Measurements from ENCODE around the gene KLK12. TPM values are rescaled to one million over a fixed set of nuclear protein-coding genes. Genes with fewer than 3 reads are reported as not detected.

Gene KLK12
- total and polyA plus RNA-seq, 2 donors (not counting 1 experiment from before 2014, with no cell fraction given), result not detected

DNA sequence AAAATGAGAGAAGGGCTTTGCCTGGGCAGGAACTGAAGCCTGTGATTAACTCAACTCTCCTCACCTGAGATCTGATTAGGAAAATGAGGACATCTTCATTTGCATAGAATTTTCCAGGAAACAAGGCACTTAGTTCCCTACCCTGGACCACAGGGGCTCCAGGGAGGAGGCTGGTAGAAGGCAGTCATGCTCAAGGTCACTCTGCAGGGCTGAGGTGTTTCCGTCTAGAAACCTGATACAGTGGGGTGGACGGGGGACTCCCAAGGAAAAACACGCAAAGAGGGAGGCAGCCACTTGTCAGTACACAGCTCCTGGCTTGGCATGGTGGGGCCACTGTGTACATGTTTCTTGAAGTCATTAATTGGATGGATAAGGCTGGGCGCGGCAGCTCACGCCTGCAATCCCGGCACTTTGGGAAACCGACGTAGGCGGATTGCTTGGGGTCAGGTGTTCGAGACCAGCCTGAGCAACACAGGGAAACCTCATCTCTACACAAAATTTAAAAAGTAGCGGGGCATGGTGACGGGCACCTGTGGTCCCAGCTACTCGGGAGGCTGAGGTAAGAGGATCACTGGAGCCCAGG lies 41.9 kb upstream of the KLK12 start:
- H3K4me3 ChIP-seq (replicated peaks in 1 of 4; ENCODE audit: control extremely low read depth in 1 of 4, insufficient read depth in 1 of 4, low read depth in 3 of 4, low read length in 4 of 4), result no peak overlapping the region
- no peaks in the 10 kb centered on the region for H3K27me3 ChIP-seq (ENCODE audit: control insufficient read depth, insufficient read depth, low read length)
- no peak for DNase-seq (ENCODE audit: low read depth in 2 of 2)
- H3K4me2 ChIP-seq (ENCODE audit: extremely low read depth, insufficient read depth, low read length), result no peak overlapping the region
- H4K20me1 ChIP-seq (ENCODE audit: control insufficient read depth, extremely low read depth, insufficient read depth, low read length), result no peaks in the 10 kb centered on the region
- no peak overlapping the region for H3K9ac ChIP-seq (ENCODE audit: insufficient read depth, low read length)
- no peak overlapping the region for H3K27ac ChIP-seq (ENCODE audit: insufficient read depth, low read length)
- H3K79me2 ChIP-seq (ENCODE audit: control insufficient read depth, insufficient read depth, low read length), result no peaks in the 10 kb centered on the region
- no peaks in the 10 kb centered on the region for H3K4me1 ChIP-seq (ENCODE audit: control insufficient read depth, extremely low read depth, insufficient read depth, low read length)
- TF ChIP-seq, protein P1, sequence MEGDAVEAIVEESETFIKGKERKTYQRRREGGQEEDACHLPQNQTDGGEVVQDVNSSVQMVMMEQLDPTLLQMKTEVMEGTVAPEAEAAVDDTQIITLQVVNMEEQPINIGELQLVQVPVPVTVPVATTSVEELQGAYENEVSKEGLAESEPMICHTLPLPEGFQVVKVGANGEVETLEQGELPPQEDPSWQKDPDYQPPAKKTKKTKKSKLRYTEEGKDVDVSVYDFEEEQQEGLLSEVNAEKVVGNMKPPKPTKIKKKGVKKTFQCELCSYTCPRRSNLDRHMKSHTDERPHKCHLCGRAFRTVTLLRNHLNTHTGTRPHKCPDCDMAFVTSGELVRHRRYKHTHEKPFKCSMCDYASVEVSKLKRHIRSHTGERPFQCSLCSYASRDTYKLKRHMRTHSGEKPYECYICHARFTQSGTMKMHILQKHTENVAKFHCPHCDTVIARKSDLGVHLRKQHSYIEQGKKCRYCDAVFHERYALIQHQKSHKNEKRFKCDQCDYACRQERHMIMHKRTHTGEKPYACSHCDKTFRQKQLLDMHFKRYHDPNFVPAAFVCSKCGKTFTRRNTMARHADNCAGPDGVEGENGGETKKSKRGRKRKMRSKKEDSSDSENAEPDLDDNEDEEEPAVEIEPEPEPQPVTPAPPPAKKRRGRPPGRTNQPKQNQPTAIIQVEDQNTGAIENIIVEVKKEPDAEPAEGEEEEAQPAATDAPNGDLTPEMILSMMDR (conservative IDR thresholded peaks at IDR 0.05 in 1 of 2, IDR thresholded peaks at IDR 0.05 in 1 of 2; ENCODE audit: low read depth in 1 of 2, low read length in 2 of 2), result no peak
- TF ChIP-seq EZH2 (IDR thresholded peaks at IDR 0.05; ENCODE audit: low read length, missing control alignments), result no peak
- H2AFZ ChIP-seq (ENCODE audit: low read length), result no peak overlapping the region
- no peaks in the 10 kb centered on the region for H3K36me3 ChIP-seq (ENCODE audit: control insufficient read depth, insufficient read depth, low read length)
- H3K9me3 ChIP-seq (ENCODE audit: control insufficient read depth, insufficient read depth, low read depth, low read length), result no peaks in the 10 kb centered on the region

DNA sequence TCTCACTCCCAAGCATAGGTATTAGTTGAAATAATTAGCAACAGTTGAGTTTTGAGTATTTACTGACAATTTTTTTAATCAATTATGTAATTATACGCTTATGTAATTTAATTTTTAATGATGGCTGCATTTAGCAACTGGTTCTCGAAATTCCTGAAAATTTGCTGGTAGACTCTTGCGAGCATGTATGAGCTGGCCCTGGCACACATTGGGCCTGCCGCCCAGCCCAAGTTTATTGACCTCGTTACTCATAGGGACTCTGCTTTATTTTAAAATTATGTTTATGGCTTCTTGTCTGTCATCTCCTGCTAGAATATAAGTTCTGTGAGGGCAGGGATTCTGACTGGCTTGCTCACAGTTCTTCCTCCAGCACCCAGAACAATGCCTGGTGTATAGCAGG lies 41.2 kb upstream of the KLK12 start:
- H3K4me1 ChIP-seq (ENCODE audit: control insufficient read depth, extremely low read depth, insufficient read depth, low read length), result no peaks in the 10 kb centered on the region
- H4K20me1 ChIP-seq (ENCODE audit: control insufficient read depth, extremely low read depth, insufficient read depth, low read length), result no peaks in the 10 kb centered on the region
- no peaks in the 10 kb centered on the region for H3K79me2 ChIP-seq (ENCODE audit: control insufficient read depth, insufficient read depth, low read length)
- no peak for TF ChIP-seq EZH2 (IDR thresholded peaks at IDR 0.05; ENCODE audit: low read length, missing control alignments)
- TF ChIP-seq, protein P1 (conservative IDR thresholded peaks at IDR 0.05 in 1 of 2, IDR thresholded peaks at IDR 0.05 in 1 of 2; ENCODE audit: low read depth in 1 of 2, low read length in 2 of 2), result no peak
- H3K4me2 ChIP-seq (ENCODE audit: extremely low read depth, insufficient read depth, low read length), result no peak overlapping the region
- no peaks in the 10 kb centered on the region for H3K27me3 ChIP-seq (ENCODE audit: control insufficient read depth, insufficient read depth, low read length)
- H3K4me3 ChIP-seq (replicated peaks in 1 of 4; ENCODE audit: control extremely low read depth in 1 of 4, insufficient read depth in 1 of 4, low read depth in 3 of 4, low read length in 4 of 4), result no peak overlapping the region
- H3K9ac ChIP-seq (ENCODE audit: insufficient read depth, low read length), result no peak overlapping the region
- no peaks in the 10 kb centered on the region for H3K36me3 ChIP-seq (ENCODE audit: control insufficient read depth, insufficient read depth, low read length)
- H3K27ac ChIP-seq (ENCODE audit: insufficient read depth, low read length), result no peak overlapping the region
- H3K9me3 ChIP-seq (ENCODE audit: control insufficient read depth, insufficient read depth, low read depth, low read length), result no peaks in the 10 kb centered on the region
- H2AFZ ChIP-seq (ENCODE audit: low read length), result no peak overlapping the region
- DNase-seq (ENCODE audit: low read depth in 2 of 2), result no peak

DNA sequence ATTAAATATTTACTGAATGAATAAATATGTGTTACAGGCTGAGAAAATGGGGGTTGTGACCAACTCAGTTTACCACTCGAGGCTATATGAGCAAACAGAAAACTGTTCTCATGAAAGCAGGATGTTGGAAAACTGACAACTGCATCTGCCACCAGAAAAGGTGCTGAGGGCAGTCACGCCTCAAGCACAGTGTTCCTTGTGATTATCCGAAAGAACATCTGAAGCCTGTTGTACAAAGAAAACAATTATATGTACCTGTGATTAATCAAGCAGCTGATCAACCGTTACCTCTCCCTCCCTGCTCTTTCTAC lies 36.2 kb upstream of the KLK12 start:
- no peaks in the 10 kb centered on the region for H4K20me1 ChIP-seq (ENCODE audit: control insufficient read depth, extremely low read depth, insufficient read depth, low read length)
- no peak overlapping the region for H3K27ac ChIP-seq (ENCODE audit: insufficient read depth, low read length)
- TF ChIP-seq, protein P1 (conservative IDR thresholded peaks at IDR 0.05 in 1 of 2, IDR thresholded peaks at IDR 0.05 in 1 of 2; ENCODE audit: low read depth in 1 of 2, low read length in 2 of 2), result no peak
- TF ChIP-seq EZH2 (IDR thresholded peaks at IDR 0.05; ENCODE audit: low read length, missing control alignments), result no peak
- H3K27me3 ChIP-seq (ENCODE audit: control insufficient read depth, insufficient read depth, low read length), result no peaks in the 10 kb centered on the region
- no peaks in the 10 kb centered on the region for H3K36me3 ChIP-seq (ENCODE audit: control insufficient read depth, insufficient read depth, low read length)
- no peak overlapping the region for H3K4me2 ChIP-seq (ENCODE audit: extremely low read depth, insufficient read depth, low read length)
- H3K4me1 ChIP-seq (ENCODE audit: control insufficient read depth, extremely low read depth, insufficient read depth, low read length), result no peaks in the 10 kb centered on the region
- H3K79me2 ChIP-seq (ENCODE audit: control insufficient read depth, insufficient read depth, low read length), result no peaks in the 10 kb centered on the region
- H3K9ac ChIP-seq (ENCODE audit: insufficient read depth, low read length), result no peak overlapping the region
- H3K4me3 ChIP-seq (replicated peaks in 1 of 4; ENCODE audit: control extremely low read depth in 1 of 4, insufficient read depth in 1 of 4, low read depth in 3 of 4, low read length in 4 of 4), result no peak overlapping the region
- no peaks in the 10 kb centered on the region for H3K9me3 ChIP-seq (ENCODE audit: control insufficient read depth, insufficient read depth, low read depth, low read length)
- DNase-seq (ENCODE audit: low read depth in 2 of 2), result no peak
- H2AFZ ChIP-seq (ENCODE audit: low read length), result no peak overlapping the region

Data from fibroblast of lung (primary cell).